NCI-H82 (cell line): ENCODE data around the gene ARHGAP42.

ENCODE experiments used
- DNase-seq: peaks from one replicate; lab custom pipeline; 2025; lab: John Stamatoyannopoulos, UW

The ARHGAP42 gene

DNA sequence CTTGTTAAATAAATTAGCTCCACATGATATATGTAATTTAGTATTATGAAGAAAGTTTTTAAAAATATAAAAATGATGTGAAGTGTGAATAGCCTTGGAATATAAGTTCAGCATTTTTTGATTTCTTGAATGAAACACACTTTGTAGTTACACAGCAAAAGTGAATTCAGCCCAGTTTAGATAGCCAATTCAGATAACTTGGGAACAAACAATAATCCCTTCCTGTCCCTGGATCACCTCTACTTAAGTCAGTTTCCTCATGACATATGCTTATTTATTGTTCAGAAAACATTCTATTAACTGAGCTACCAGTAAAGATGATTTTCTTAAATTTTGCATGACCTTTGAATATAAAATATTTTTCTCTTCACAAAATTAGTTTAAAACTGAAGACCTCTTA, 335.2 kb downstream of the ARHGAP42 start:
- no peak for DNase-seq

DNA sequence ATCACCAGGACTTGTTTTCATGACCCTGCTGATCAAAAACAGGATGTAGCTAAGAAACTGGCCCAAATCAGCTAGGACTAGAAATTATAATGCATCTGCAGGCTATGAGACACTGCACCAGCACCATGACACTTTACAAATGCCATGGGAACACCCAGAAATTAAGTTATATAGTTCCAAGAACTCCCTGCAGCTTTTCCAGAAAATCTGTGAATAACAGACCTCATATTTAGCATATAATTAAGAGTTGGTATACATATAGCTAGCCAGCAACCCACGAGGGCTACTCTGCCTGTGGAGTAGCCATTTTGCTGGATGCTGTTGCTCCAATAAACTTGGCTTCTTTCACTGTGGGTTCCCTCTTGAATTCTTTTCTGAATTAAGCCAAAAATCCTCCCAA, 341.6 kb downstream of the ARHGAP42 start:
- DNase-seq: no peak

DNA sequence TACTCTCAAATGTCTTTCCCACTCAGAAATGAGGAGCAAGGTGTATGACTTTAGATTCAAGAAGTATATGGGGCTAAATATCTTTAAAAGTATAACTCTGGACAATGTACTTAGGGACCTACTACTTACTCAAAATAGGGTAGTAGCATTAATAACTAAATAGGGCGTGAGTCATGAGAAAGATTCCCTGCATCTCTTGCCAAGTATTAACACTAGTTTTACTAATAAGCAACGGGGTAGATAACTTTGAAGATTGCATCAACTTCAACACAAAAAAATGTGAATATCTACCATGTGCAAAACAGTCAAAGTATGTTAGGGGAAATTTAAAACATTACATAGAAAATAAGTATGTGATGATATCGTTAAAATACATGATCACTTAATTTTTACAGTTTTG, 342.9 kb downstream of the ARHGAP42 start:
- DNase-seq: no peak

DNA sequence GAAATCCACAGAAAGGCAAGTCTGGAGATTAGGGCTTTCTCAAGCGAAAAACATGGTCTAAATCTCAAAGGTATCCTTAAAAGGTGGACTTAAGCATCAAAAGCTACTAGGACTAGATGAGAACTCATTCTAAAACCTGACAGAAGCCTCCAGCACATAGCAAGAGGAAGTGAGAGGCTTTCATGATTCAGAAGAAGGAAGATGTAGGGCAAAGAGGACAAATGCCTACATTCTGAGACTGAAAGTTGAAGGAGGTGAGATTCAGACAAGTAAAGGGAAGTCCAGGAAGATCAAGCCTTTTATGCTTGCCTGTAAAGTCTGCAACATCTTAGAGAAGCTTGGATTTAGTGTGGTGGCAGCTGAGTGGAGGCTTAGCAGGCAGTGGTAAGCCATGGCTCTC, 343.6 kb downstream of the ARHGAP42 start:
- DNase-seq: no peak

DNA sequence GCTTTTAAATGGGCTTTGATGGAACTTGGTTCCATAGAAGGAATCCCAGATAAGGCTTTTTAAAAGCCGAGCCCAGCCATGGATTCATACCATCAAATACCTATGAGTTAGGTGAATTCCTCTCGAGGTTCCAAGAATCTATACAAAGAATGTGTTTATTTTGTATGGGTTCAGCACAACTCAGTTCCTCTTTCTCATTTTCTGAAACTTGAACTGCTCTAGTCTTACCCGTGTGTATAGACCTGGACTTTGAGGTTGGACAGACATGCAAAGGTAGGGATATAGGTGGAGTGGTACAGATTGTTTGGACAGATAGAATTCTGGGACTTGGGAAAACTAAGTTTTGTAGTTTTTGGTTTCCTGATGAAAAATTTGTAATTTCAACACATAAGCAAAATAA, 344.6 kb downstream of the ARHGAP42 start:
- no peak for DNase-seq

DNA sequence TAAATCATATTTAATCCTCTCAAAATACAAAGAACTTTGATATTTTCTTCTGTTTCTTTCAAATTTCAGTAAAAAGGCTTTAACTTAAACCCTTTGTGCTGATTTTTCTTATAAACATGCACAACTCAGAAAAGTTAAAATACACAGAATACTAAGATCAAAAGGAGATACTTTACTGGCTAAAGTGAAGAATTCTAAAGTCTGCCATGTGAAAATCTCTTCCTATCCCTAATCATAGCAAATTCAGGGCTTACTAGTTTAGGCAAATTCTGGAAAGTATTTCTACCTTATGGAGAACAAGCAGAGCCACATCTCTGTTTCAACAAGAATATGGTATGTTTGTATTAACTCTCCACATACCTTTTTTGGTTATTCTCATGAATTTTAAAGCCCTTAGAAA, 345.9 kb downstream of the ARHGAP42 start:
- DNase-seq: no peak

DNA sequence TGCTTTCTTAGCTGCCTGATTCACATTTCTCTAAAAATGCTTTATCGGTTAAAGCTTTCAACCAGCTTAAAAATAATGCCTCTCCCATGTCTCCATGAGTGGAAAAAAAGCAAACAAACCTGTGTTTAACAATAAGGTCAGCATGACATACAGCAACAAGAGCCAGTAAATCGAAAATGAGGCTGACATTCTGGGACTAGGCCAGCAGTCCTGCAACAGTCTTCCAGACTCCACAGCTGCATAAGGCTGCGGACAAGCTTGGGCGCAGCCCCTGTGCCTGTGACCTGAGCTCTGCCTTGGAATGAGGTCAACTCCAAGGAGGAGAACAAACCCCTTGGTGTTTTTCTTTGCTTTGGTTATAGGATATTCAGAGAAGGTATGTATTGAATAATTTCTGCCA, 347.0 kb downstream of the ARHGAP42 start:
- no peak for DNase-seq

DNA sequence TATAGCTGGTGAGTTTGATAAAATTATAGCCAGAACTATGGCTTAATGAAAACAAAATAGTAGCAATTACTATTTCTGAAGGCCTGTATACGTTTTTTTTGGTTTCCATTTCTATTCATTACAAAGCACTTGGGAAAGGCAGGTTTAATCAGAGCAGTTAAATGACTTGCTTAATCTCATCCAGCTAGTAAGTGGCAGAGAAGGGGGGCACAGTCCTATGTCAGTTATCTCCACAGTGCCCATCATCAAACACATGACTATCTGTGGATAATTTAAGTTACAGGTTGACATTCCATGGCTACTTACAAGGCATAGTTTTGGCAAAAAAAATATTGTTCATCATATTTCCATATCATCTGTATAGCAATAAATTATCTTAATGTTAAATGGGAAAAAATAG, 348.8 kb downstream of the ARHGAP42 start:
- no peak for DNase-seq
